ENCODE data around the gene MARCHF10.
"Not testable (repeated sequence)": the region's sequence is repeated elsewhere in the genome, so short reads cannot be mapped to it uniquely, and the experiment has no call there.

The MARCHF10 gene, protein sequence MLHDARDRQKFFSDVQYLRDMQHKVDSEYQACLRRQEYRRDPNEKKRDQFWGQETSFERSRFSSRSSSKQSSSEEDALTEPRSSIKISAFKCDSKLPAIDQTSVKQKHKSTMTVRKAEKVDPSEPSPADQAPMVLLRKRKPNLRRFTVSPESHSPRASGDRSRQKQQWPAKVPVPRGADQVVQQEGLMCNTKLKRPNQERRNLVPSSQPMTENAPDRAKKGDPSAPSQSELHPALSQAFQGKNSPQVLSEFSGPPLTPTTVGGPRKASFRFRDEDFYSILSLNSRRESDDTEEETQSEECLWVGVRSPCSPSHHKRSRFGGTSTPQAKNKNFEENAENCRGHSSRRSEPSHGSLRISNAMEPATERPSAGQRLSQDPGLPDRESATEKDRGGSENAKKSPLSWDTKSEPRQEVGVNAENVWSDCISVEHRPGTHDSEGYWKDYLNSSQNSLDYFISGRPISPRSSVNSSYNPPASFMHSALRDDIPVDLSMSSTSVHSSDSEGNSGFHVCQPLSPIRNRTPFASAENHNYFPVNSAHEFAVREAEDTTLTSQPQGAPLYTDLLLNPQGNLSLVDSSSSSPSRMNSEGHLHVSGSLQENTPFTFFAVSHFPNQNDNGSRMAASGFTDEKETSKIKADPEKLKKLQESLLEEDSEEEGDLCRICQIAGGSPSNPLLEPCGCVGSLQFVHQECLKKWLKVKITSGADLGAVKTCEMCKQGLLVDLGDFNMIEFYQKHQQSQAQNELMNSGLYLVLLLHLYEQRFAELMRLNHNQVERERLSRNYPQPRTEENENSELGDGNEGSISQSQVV

GRCh38 chr17:62807812-62808575 is at the start of gene MARCHF10:
Gene MARCHF10, minus strand, starts transcription at chr17:62808314. Its CDS starts 6,579 bp downstream, at chr17:62801735.
- DNase-seq (ENCODE audit: low read depth) = no peak
- peak within 1 kb of the TSS; percentile 15 for H3K4me3 ChIP-seq (ENCODE audit: control insufficient read depth, low read depth, low read length)
- no peak for TF ChIP-seq CTCF (conservative IDR thresholded peaks at IDR 0.05; ENCODE audit: control insufficient read depth, insufficient read depth, low read depth, low read length)

GRCh38 chr17:62857526-62857925 is 49.4 kb upstream of the MARCHF10 start:
- H3K4me3 ChIP-seq (ENCODE audit: control insufficient read depth, low read depth, low read length) = no peak overlapping the region
- DNase-seq (ENCODE audit: low read depth) = no peak

DNA sequence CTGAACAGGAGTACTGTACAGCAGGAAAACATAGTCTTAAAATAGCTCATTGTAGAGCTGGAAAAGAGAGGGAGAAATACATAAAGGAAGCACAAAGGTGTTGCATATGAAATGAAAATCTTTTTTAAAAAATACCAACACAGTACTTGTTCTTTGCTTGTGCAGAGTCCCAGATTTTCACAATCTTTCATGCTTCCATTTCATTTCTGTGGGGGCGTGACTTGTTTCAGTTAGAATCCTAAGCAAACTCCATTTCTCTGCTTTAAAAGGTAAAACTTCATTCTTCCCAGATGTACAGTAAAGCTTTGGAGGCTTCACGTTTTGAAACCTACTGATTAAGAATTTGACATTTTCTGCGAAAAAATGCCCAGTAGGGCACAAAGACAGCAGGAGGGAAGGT is 48.5 kb upstream of the MARCHF10 start:
- no peak overlapping the region for H3K4me3 ChIP-seq (ENCODE audit: control insufficient read depth, low read depth, low read length)
- no peak for TF ChIP-seq CTCF (conservative IDR thresholded peaks at IDR 0.05; ENCODE audit: control insufficient read depth, insufficient read depth, low read depth, low read length)
- no peak for DNase-seq (ENCODE audit: low read depth)

More at GRCh38 chr17:62857526-62857925, 49.4 kb upstream of the MARCHF10 start:
- TF ChIP-seq CTCF (conservative IDR thresholded peaks at IDR 0.05; ENCODE audit: control insufficient read depth, insufficient read depth, low read depth, low read length) = no peak

- TF ChIP-seq CTCF (conservative IDR thresholded peaks at IDR 0.05; ENCODE audit: control insufficient read depth, insufficient read depth, low read depth, low read length) = no peak
- H3K4me3 ChIP-seq (ENCODE audit: control insufficient read depth, low read depth, low read length) = no peak overlapping the region
- DNase-seq (ENCODE audit: low read depth) = no peak
Observed at GRCh38 chr17:62855156-62855555, 47.0 kb upstream of the MARCHF10 start.

DNA sequence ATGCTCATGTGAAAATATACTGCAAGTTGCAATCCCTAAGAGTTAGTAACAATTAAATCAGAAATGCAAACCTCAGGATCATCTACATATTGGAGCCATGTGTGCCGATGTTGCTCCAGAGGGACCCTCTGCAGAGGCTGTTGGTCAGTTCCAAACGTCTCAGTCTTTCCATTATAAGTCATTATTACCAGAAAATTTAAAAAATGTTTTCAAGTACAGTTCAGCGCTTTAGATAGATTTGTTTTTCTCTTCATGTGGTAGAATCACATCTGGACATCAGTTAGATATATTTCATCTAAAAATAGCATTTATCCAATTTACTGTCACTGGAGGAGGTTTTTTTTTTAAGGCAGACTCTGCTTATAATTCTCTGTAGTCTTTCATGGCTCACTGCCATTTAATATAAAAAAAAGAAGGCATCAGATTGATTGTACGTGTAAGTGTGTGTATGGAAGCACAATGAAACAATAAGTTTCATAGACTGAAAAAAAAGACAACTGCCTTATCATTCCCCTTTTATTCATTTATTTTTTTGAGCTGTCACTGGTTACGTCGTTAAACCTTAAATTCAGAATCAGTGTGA is 46.1 kb upstream of the MARCHF10 start:
- no peak for TF ChIP-seq CTCF (conservative IDR thresholded peaks at IDR 0.05; ENCODE audit: control insufficient read depth, insufficient read depth, low read depth, low read length)
- H3K4me3 ChIP-seq (ENCODE audit: control insufficient read depth, low read depth, low read length) = no peak overlapping the region
- peak; percentile 52 for DNase-seq (ENCODE audit: low read depth)

- DNase-seq (ENCODE audit: low read depth) = no peak
- TF ChIP-seq CTCF (conservative IDR thresholded peaks at IDR 0.05; ENCODE audit: control insufficient read depth, insufficient read depth, low read depth, low read length) = no peak
- H3K4me3 ChIP-seq (ENCODE audit: control insufficient read depth, low read depth, low read length) = no peak overlapping the region
Observed at GRCh38 chr17:62852195-62852594, 44.1 kb upstream of the MARCHF10 start.

DNA sequence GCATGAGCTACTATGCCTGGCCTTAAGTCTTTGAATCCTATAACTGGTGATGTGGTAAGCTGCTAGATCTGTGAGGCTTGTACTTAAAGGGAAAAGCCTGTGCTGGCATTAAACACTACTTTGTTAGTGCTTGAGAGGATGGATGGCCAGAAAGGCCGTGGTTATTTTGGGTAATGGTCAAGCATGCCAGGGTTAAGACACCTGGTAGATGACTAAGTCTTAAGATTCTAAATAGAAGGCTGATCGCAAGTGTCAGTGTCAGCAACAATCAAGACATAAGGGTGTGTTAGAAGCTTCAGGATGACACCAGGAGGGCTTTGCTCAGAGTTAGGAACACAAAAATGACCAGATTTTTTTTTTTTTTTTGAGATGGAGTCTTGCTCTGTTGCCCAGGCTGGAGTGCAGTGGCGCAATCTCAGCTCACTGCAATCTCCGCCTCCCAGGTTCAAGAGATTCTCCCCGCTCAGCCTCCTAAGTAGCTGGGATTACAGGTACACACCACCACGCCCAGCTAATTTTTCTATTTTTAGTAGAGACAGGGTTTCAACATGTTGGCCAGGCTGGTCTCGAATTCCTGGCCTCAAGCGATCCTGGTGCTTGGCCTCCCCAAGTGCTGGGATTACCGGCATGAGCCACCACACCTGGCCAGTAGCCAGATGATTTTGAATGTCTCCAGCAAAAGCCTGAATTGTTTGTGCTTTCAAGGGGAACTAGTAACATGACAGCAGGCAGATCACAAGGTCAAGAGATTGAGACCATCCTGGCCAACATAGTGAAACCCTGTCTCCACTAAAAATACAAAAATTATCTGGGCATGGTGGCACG is 41.7 kb upstream of the MARCHF10 start:
- H3K4me3 ChIP-seq (ENCODE audit: control insufficient read depth, low read depth, low read length); DNase-seq (ENCODE audit: low read depth): not testable (repeated sequence)

All from fibroblast of mammary gland (primary cell).